ENCODE results near the gene CHST13. TPM values are rescaled to one million over a fixed set of nuclear protein-coding genes. Genes with fewer than 3 reads are reported as not detected.

CHST13 gene
- total RNA-seq, 1 experiment from 2014 or later, result not detected

- no peaks in the 10 kb centered on the region for H3K4me1 ChIP-seq (ENCODE audit: insufficient read depth, low read length, poor library complexity, severe bottlenecking)
- CTCF ChIA-PET, result no interaction called here
- POLR2A ChIA-PET (ENCODE audit: low non-redundant PET), result no interaction called here
- no TSS peak for BruUV-seq (replicated peaks)
- no peak overlapping the region for H3K27ac ChIP-seq (ENCODE audit: low read depth, low read length, poor library complexity, severe bottlenecking)
- TF ChIP-seq EZH2 (IDR thresholded peaks at IDR 0.05; ENCODE audit: borderline replicate concordance, low read depth, low read length, poor library complexity, severe bottlenecking), result no peak
- TF ChIP-seq, protein P1, sequence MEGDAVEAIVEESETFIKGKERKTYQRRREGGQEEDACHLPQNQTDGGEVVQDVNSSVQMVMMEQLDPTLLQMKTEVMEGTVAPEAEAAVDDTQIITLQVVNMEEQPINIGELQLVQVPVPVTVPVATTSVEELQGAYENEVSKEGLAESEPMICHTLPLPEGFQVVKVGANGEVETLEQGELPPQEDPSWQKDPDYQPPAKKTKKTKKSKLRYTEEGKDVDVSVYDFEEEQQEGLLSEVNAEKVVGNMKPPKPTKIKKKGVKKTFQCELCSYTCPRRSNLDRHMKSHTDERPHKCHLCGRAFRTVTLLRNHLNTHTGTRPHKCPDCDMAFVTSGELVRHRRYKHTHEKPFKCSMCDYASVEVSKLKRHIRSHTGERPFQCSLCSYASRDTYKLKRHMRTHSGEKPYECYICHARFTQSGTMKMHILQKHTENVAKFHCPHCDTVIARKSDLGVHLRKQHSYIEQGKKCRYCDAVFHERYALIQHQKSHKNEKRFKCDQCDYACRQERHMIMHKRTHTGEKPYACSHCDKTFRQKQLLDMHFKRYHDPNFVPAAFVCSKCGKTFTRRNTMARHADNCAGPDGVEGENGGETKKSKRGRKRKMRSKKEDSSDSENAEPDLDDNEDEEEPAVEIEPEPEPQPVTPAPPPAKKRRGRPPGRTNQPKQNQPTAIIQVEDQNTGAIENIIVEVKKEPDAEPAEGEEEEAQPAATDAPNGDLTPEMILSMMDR (conservative IDR thresholded peaks at IDR 0.05; ENCODE audit: low read depth, low read length), result no peak
- no peaks in the 10 kb centered on the region for H3K9me3 ChIP-seq (ENCODE audit: low read depth, low read length, poor library complexity, severe bottlenecking)
- peaks cover 40% of the 10 kb centered on the region for H3K27me3 ChIP-seq (replicated peaks; ENCODE audit: insufficient read depth, low read depth, low read length, poor library complexity)
- intact Hi-C loops (cut with micrococcal nuclease; ENCODE audit: unreplicated experiment), result no loop called here
- no peak overlapping the region for H3K4me3 ChIP-seq (ENCODE audit: low read depth, low read length, poor library complexity, severe bottlenecking)
- no peak for DNase-seq (ENCODE audit: low spot score)
- no peaks in the 10 kb centered on the region for H3K36me3 ChIP-seq (ENCODE audit: insufficient read depth, low read length, poor library complexity, severe bottlenecking)
Measured at GRCh38 chr3:126569390-126569975, 45.5 kb downstream of the CHST13 start.

DNA sequence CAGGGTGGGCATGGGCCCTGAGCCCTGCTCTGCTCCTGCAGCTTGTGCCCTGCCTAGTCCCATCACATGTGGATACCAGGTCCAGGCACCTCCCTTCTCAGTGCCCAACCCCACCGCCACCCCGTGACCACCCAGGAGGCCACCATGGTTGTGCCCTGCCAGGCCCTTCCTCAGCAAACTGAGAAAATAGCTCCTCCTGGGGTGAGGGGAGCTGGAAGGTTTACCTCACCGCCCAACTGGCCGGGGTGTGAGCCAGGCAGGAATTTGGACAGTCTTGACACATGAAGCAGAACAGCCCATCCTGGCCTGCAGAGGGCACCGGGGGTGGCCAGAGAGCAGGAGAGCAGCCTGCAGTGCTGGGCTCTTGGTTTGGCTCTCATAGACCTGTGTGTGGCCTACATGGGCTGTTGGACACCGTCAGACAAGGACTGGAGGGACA, 46.2 kb downstream of the CHST13 start:
- Histone ChIP-seq H3K27me3 (replicated peaks; ENCODE audit: insufficient read depth, low read depth, low read length, poor library complexity) (peaks cover 46% of the 10 kb centered on the region), H3K9me3 (ENCODE audit: low read depth, low read length, poor library complexity, severe bottlenecking) (no peaks in the 10 kb centered on the region), H3K4me3 (ENCODE audit: low read depth, low read length, poor library complexity, severe bottlenecking) (no peak overlapping the region), H3K36me3 (ENCODE audit: insufficient read depth, low read length, poor library complexity, severe bottlenecking) (no peaks in the 10 kb centered on the region), H3K4me1 (ENCODE audit: insufficient read depth, low read length, poor library complexity, severe bottlenecking) (no peaks in the 10 kb centered on the region), H3K27ac (ENCODE audit: low read depth, low read length, poor library complexity, severe bottlenecking) (no peak overlapping the region)
- TF ChIP-seq, protein P1 (conservative IDR thresholded peaks at IDR 0.05; ENCODE audit: low read depth, low read length), result no peak
- no peak for TF ChIP-seq EZH2 (IDR thresholded peaks at IDR 0.05; ENCODE audit: borderline replicate concordance, low read depth, low read length, poor library complexity, severe bottlenecking)
- no peak for DNase-seq (ENCODE audit: low spot score)
- no TSS peak for BruUV-seq (replicated peaks)
- ChIA-PET POLR2A (ENCODE audit: low non-redundant PET) (interaction anchor here (0.6 kb wide), 1 partner anchor 33 kb away, joined by 3 read pairs; no protein-coding TSS in a partner anchor), CTCF (no interaction called here)
- intact Hi-C loops (cut with micrococcal nuclease; ENCODE audit: unreplicated experiment), result no loop called here

GRCh38 chr3:126571078-126571477, 47.1 kb downstream of the CHST13 start:
- BruUV-seq (replicated peaks), result no TSS peak
- Histone ChIP-seq H3K27me3 (replicated peaks; ENCODE audit: insufficient read depth, low read depth, low read length, poor library complexity) (peaks cover 42% of the 10 kb centered on the region), H3K4me3 (ENCODE audit: low read depth, low read length, poor library complexity, severe bottlenecking) (no peak overlapping the region), H3K36me3 (ENCODE audit: insufficient read depth, low read length, poor library complexity, severe bottlenecking) (no peaks in the 10 kb centered on the region), H3K4me1 (ENCODE audit: insufficient read depth, low read length, poor library complexity, severe bottlenecking) (no peaks in the 10 kb centered on the region), H3K9me3 (ENCODE audit: low read depth, low read length, poor library complexity, severe bottlenecking) (no peaks in the 10 kb centered on the region), H3K27ac (ENCODE audit: low read depth, low read length, poor library complexity, severe bottlenecking) (no peak overlapping the region)
- TF ChIP-seq, protein P1 (conservative IDR thresholded peaks at IDR 0.05; ENCODE audit: low read depth, low read length), result no peak
- no peak for TF ChIP-seq EZH2 (IDR thresholded peaks at IDR 0.05; ENCODE audit: borderline replicate concordance, low read depth, low read length, poor library complexity, severe bottlenecking)
- intact Hi-C loops (cut with micrococcal nuclease; ENCODE audit: unreplicated experiment), result no loop called here
- CTCF ChIA-PET, result no interaction called here
- POLR2A ChIA-PET (ENCODE audit: low non-redundant PET), result no interaction called here
- DNase-seq (ENCODE audit: low spot score), result no peak

Data from A673 (cell line).